Loucy (cell line): Measurements from ENCODE around the gene CEACAM21.

Experiments used
- H2AFZ ChIP-seq: fragments of 200-600 bp; sonication (generic); 2 replicates; pipeline ENCODE4 v1.6.0; 2016; ENCODE audit warnings: antibody characterized with exemption, mild to moderate bottlenecking, low read length, moderate library complexity
- H3F3A ChIP-seq: fragments of 200-600 bp; 2 replicates; pipeline ENCODE4 v1.6.0; 2016; ENCODE audit warnings: antibody characterized with exemption, low read depth, mild to moderate bottlenecking
- H3K27me3 ChIP-seq: fragments of 200-600 bp; sonication (generic); 2 replicates; pipeline ENCODE4 v1.6.1; 2014; ENCODE audit warnings: low read length, mild to moderate bottlenecking; ENCODE audit not compliant: insufficient read depth, poor library complexity, severe bottlenecking
- H3K36me3 ChIP-seq: fragments of 200-600 bp; sonication (generic); 2 replicates; pipeline ENCODE4 v1.6.1; 2016; ENCODE audit warnings: low read length; ENCODE audit not compliant: insufficient read depth
- H3K4me1 ChIP-seq: fragments of 200-600 bp; sonication (generic); 2 replicates; pipeline ENCODE4 v1.5.1; 2014; ENCODE audit warnings: low read length, mild to moderate bottlenecking; ENCODE audit not compliant: insufficient read depth, poor library complexity, severe bottlenecking
- H3K4me2 ChIP-seq: fragments of 200-600 bp; sonication (generic); 2 replicates; pipeline ENCODE4 v1.6.0; 2014; ENCODE audit warnings: antibody characterized with exemption, low read length, low read depth, mild to moderate bottlenecking; ENCODE audit not compliant: poor library complexity, severe bottlenecking
- H3K4me3 ChIP-seq: fragments of 200-600 bp; sonication (generic); 2 replicates; pipeline ENCODE4 v1.5.1; 2014; ENCODE audit warnings: low read length, mild to moderate bottlenecking, mixed read lengths; ENCODE audit not compliant: poor library complexity, severe bottlenecking
- H3K79me2 ChIP-seq: fragments of 200-600 bp; sonication (generic); 2 replicates; pipeline ENCODE4 v1.6.1; 2014; ENCODE audit warnings: low read length; ENCODE audit not compliant: insufficient read depth
- H3K9ac ChIP-seq: fragments of 200-600 bp; sonication (generic); 2 replicates; pipeline ENCODE4 v1.6.0; 2014; ENCODE audit warnings: mild to moderate bottlenecking, low read depth, low read length, moderate library complexity; ENCODE audit not compliant: poor library complexity, severe bottlenecking
- H3K9me2 ChIP-seq: fragments of 200-600 bp; sonication (generic); replicated peaks from 2 replicates; pipeline ENCODE4 v1.6.1; 2016; ENCODE audit warnings: low read depth, low read length, mixed read lengths
- H3K9me3 ChIP-seq: fragments of 200-600 bp; sonication (generic); 2 replicates; pipeline ENCODE4 v1.6.1; 2014; ENCODE audit warnings: mild to moderate bottlenecking, antibody characterized with exemption, low read length, low read depth; ENCODE audit not compliant: insufficient read depth
- H4K20me1 ChIP-seq: fragments of 200-600 bp; sonication (generic); 2 replicates; pipeline ENCODE4 v1.6.0; 2014; ENCODE audit warnings: antibody characterized with exemption, low read length, mild to moderate bottlenecking; ENCODE audit not compliant: insufficient read depth, poor library complexity, severe bottlenecking
- EZH2phosphoT487 ChIP-seq: fragments of 200-600 bp; IDR thresholded peaks from 2 replicates; pipeline ENCODE4 v1.6.1; 2018; ENCODE audit warnings: antibody characterized with exemption, mild to moderate bottlenecking, moderate library complexity, borderline replicate concordance
- TF ChIP-seq, protein P1 (sequence below): fragments of 200-600 bp; sonication (generic); conservative IDR thresholded peaks from 2 replicates; pipeline ENCODE4 v1.5.1; 2014; ENCODE audit warnings: mild to moderate bottlenecking, antibody characterized with exemption, low read length

CEACAM21 gene

DNA sequence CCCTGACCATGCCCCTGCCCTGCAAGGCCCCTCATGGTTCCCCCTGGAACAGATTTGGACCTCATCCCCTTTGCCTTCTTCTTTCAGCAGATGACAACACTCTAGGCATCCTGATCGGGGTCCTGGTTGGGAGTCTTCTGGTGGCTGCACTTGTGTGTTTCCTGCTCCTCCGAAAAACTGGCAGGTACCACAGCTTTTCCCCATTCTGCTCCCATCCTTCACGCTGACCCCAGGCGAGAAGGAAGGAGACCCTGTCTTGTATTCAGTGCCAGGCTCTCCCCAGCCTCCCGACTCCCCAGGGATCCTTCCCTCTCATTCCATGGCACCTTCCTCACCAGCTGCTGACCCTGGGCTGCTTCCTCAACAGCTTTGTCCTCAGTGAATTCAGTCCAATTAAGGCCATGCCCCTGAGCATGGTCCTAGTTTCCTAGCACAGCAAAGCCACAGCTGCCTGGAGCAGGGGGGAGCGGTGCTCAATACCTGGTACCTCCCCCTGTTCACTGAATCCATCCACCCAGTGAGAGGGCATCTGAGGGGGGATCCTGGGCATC, 8.4 kb downstream of the CEACAM21 start:
- Histone ChIP-seq H3K4me3 (no peak overlapping the region), H3K36me3 (no peaks in the 10 kb centered on the region), H3K4me1 (no peaks in the 10 kb centered on the region), H4K20me1 (no peaks in the 10 kb centered on the region), H3K4me2 (no peak overlapping the region), H3K27me3 (no peaks in the 10 kb centered on the region), H3K79me2 (no peaks in the 10 kb centered on the region), H3K9me3 (peaks cover 10% of the 10 kb centered on the region; the same call in 1 of the 2 replicates), H3K9ac (no peak overlapping the region), H2AFZ (no peak overlapping the region), H3F3A (no peaks in the 10 kb centered on the region), H3K9me2 (no peaks in the 10 kb centered on the region)
- no peak for TF ChIP-seq EZH2phosphoT487
- TF ChIP-seq, protein P1, sequence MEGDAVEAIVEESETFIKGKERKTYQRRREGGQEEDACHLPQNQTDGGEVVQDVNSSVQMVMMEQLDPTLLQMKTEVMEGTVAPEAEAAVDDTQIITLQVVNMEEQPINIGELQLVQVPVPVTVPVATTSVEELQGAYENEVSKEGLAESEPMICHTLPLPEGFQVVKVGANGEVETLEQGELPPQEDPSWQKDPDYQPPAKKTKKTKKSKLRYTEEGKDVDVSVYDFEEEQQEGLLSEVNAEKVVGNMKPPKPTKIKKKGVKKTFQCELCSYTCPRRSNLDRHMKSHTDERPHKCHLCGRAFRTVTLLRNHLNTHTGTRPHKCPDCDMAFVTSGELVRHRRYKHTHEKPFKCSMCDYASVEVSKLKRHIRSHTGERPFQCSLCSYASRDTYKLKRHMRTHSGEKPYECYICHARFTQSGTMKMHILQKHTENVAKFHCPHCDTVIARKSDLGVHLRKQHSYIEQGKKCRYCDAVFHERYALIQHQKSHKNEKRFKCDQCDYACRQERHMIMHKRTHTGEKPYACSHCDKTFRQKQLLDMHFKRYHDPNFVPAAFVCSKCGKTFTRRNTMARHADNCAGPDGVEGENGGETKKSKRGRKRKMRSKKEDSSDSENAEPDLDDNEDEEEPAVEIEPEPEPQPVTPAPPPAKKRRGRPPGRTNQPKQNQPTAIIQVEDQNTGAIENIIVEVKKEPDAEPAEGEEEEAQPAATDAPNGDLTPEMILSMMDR: no peak

DNA sequence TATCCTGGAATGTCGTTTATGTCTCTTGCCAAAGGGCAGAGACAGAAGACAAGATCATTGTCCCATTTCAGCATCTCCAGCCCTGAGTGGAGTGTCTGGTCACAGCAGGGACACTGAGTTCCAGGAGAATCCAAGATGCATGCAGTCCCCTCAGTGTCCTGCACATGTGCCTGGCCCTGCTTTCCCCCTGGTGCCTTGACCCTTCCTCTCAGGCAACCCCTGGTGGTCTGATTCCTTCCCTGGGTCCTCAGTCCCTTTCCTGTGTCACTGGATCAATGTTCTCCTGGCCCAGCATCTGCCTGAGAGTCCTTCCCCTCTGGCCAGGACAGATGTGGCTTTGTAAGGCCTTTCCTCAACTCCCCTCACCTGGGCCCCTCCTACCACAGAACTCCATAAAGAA, 9.0 kb downstream of the CEACAM21 start:
- Histone ChIP-seq H3K4me1 (no peaks in the 10 kb centered on the region), H3F3A (no peaks in the 10 kb centered on the region)

DNA sequence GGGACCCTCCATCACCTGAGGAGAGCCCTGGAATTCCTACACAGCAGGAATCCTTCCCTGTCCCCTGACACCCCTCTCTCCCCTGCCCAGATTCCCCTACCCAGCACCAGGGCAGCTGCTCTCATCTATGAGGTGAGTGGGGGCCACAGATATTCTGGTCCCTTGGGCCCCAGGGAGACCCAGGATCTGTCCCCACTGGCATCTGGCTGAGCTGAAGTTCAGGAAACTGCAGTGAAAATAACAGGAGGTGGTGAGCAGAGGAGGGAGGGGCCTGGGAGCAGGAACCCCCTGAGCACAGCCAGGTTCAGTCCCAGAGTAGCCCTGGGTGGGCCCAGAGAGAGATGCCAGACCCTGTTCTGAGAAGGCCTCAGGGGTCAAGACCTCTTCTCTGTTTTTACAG, 10.1 kb downstream of the CEACAM21 start:
- Histone ChIP-seq H3K4me3 (no peak overlapping the region), H3K79me2 (no peaks in the 10 kb centered on the region), H3K36me3 (no peaks in the 10 kb centered on the region), H3K27me3 (no peaks in the 10 kb centered on the region), H3K9me3 (peaks cover 6% of the 10 kb centered on the region; the same call in 1 of the 2 replicates), H3F3A (no peaks in the 10 kb centered on the region), H2AFZ (no peak overlapping the region), H4K20me1 (no peaks in the 10 kb centered on the region), H3K9ac (no peak overlapping the region), H3K9me2 (no peaks in the 10 kb centered on the region), H3K4me1 (no peaks in the 10 kb centered on the region), H3K4me2 (no peak overlapping the region)
- TF ChIP-seq, protein P1: no peak
- no peak for TF ChIP-seq EZH2phosphoT487

More for the DNA sequence above, 9.0 kb downstream of the CEACAM21 start:
- Histone ChIP-seq H3K27me3 (no peaks in the 10 kb centered on the region), H4K20me1 (no peaks in the 10 kb centered on the region), H2AFZ (no peak overlapping the region), H3K36me3 (no peaks in the 10 kb centered on the region), H3K9me3 (peaks cover 10% of the 10 kb centered on the region; the same call in 1 of the 2 replicates), H3K4me3 (no peak overlapping the region), H3K9ac (no peak overlapping the region), H3K9me2 (no peaks in the 10 kb centered on the region), H3K4me2 (no peak overlapping the region), H3K79me2 (no peaks in the 10 kb centered on the region)
- TF ChIP-seq EZH2phosphoT487: no peak
- TF ChIP-seq, protein P1: no peak
